GM18870 (cell line): ENCODE results near the gene FKRP.

Source experiments
- ATAC-seq: cut with Tn5 transposase; IDR thresholded peaks from one replicate; pipeline ENCODE4 v1.9.1; 2021; ENCODE audit warnings: moderate library complexity; ENCODE audit not compliant: unreplicated experiment

FKRP gene

DNA sequence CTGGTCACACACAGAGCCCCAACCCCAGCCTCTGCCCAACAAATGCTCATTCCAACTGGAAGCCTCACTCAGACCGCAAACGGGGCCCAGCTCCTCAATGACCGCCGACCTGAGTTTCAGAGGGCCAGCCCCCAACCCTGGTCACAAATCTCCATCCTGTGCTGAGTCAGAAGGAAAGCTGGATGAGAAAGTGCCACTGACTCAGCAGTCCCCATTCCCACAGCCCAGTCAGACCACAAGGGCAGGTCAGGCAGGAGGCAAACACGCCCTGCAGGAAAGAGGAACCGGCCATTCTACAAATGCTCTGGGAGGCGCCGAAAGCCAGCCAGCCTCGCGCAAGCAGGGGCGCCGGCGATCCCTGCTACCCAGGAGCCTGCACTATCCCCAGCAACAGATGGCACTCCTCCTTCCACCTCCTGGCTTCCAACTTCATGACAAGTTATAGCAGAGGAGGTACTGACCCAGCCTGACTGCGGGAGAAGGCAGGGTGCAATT, 14.8 kb upstream of the FKRP start:
- ATAC-seq = no peak

DNA sequence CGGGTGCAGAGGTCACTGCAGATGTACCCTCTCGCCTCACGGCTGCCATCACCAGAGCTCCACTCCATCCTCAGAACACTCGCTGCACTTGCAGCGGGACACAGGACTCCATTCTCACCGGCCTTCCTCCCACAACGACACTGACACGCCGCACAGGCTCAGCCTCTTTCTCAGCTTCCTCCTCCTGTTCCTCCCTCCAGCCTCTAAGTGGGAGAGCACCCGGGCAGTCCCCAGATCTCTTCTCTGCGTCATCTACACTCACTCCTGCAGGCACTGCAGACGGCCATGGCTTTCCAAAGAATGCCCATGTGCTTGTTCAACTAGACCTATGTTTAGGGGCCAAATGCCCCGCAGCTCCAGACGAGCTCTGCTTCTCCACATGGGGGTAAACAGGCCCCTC, 14.3 kb upstream of the FKRP start:
- ATAC-seq = no peak

DNA sequence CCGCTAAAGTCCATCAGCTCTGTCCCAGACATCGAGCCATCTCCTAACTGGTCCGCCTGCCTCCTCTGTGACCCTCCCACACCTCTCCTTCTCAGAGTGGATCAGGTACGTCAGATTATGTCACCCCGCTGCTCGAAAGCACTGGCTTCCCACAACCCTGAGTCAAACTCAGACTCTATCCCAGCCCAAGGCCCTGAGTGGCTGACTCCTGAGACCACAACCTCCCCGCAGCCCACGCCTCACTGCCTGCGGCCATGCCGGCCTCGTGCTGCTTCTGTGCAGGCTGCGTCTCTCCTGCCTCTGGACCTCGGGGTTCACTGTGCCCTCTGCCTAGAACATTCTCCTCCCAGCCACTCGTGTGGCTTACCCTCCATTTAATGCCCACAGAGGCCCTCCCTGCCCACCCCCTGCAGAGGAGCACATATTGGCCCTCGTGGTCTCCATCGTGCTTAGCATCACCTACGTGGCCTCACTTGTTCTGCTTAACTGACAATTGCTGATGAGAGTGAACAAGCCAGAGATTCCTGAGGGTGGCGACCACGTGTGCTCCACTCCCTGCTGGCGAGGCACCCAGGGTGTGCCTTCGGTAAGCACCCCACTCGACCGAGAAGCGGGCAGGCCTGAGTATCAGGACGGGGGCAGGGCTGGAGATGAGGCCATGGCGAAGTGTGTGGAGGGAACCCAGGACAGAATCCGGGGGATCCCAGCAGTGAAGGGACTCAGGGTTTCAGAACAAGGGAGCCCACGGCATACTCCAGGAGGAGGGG, 13.5 kb upstream of the FKRP start:
- no peak for ATAC-seq

DNA sequence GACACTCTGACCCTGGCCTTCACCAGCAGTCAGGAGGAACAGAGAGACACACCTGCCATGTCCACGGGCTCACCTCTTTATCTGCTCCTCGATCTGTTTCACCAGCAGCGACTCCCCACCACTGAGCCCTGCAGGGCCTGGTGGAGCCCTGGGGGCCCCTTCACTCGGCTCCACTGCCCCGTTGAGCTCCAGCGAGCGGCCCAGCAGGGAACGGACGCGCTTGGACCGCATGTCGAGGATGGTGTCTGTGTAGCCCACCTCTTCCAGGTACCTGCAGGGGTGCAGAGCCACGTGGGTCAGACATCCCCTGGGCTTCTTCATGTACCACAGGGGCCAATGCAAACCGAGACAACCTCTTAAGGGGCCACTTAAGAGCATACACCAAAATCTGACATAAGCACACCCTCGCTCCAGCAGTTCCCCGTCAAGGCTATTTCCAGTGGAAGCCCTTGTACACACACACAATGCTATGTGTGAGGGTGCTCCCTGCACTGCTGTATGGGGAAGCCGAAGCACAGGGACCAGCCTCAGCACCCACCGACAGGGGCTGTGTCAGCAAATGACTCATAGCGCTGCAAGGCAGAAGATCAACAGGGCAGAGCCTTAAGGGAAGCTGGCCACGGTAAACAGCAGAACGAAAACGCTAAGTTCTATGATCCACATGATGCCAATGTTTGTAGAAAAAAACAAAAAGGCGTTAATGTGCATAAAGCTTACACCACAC, 12.7 kb upstream of the FKRP start:
- ATAC-seq = no peak

DNA sequence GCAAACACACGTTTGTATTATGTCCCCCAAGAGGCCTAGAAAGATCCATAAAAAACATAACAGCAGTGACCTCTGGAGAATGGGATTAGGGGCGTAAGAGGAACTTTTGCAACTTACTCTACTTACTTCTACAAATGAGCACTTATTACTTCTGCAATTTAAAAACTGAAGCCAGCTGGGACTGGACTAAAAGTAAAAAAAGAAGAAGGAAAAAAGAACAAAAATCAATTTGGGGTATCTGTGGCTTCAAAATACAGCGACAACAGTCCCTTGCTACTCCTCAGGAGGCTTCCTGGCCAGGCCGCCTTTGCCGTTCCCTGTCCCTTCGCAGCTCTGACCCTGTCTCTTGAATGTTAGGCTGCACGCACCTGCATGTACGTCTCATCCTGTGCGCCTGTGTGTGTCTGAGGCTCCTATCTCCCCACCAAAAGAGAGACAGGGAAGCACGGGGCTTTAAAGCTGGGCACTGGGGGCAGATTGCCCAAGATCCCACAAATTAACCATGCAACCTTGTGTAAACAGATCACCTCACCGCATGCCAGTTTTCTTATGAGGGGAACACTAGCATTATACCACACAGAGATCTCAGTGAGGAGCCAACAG, 12.1 kb upstream of the FKRP start:
- ATAC-seq = no peak

- no peak for ATAC-seq
These were observed 9.1 kb upstream of the FKRP start for GRCh38 chr19:46736531-46737297.

GRCh38 chr19:46737298-46737654, 8.6 kb upstream of the FKRP start:
- no peak for ATAC-seq

GRCh38 chr19:46737761-46738171, 8.1 kb upstream of the FKRP start:
- no peak for ATAC-seq

GRCh38 chr19:46739290-46739771, 6.5 kb upstream of the FKRP start:
- ATAC-seq = no peak

GRCh38 chr19:46741447-46741846, 4.4 kb upstream of the FKRP start:
- ATAC-seq = no peak

GRCh38 chr19:46742926-46743480, 2.9 kb upstream of the FKRP start:
- ATAC-seq = no peak

- ATAC-seq = no peak
These were observed 1.7 kb upstream of the FKRP start for GRCh38 chr19:46744005-46744691.

- ATAC-seq = no peak
These were observed 827 bp upstream of the FKRP start for GRCh38 chr19:46745030-46745429.

DNA sequence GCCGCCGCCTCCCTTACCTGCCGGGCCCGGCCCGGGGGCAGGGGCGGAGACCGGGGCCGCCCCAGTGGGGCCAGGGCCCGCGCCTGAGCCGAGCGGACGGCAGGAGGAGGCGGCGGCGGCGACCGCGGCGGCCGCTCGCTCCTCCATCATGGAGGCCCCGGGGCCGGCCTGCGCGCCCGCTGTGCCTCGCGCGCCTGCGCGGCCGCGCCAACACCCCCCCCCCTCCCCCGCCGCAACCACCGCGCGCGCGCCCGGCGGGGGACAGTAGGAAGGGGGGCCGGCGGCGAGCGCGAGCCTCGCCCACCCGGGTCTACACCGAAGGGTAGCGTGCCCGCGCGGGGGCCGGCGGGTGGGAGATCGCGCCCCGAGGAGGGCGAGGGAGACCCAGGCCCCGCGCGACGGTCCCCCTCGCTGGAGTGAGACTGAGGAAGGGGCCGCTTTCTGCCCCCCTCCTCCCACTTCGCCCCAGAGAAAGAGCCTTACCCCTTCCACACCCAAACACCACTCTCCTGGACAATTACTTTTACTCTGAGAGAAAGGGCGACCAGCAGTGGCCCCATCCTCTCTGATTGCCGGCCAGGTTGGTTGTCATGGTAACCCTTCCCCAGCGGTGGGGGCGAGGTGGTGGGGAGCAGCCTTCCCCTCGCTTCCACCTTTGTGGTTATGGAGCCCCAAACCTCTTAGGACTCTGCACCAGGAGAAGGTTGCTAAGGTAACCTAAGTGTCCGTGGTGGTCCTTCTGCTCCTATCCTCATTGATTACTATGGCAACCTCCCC, 612 bp downstream of the FKRP start, which contains the start of gene STRN4:
Gene STRN4, minus strand, starts transcription at position 170 of the 777 bp plus-strand sequence. Its CDS starts 20 bp downstream, at position 150.
- ATAC-seq = no peak

DNA sequence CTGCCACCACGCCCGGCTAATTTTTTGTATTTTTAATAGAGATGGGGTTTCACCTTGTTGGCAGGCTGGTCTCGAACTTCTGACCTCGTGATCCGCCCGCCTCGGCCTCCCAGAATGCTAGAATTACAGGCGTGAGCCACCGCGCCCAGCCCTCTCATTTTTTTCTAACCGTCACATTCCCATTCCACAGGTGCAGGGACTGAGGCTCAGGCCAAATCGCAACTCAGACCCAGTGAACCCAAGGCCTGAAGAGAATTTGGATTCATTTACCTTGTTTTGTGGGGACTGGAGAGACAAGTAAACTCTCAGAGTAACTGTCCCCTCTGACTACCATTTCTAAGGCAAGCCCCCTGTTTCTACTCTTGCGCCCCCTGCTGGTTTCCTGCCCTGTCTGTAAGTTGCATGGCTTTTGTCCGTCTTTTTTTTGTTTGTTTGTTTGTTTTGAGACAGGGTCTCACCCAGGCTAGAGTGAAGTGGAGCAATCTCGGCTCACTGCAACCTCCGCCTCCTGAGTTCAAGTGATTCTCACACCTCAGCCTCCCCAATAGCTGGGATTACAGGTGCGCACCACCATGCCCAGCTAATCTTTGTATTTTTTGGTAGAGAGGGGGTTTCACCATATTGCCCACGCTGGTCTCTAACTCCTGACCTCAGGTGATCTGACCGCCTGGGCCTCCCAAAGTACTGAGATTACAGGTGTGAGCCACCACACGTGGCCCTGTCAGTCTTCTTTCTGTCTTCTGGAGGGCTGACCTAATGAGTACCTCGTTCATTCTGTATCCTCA, 2.7 kb downstream of the FKRP start:
- ATAC-seq = no peak

DNA sequence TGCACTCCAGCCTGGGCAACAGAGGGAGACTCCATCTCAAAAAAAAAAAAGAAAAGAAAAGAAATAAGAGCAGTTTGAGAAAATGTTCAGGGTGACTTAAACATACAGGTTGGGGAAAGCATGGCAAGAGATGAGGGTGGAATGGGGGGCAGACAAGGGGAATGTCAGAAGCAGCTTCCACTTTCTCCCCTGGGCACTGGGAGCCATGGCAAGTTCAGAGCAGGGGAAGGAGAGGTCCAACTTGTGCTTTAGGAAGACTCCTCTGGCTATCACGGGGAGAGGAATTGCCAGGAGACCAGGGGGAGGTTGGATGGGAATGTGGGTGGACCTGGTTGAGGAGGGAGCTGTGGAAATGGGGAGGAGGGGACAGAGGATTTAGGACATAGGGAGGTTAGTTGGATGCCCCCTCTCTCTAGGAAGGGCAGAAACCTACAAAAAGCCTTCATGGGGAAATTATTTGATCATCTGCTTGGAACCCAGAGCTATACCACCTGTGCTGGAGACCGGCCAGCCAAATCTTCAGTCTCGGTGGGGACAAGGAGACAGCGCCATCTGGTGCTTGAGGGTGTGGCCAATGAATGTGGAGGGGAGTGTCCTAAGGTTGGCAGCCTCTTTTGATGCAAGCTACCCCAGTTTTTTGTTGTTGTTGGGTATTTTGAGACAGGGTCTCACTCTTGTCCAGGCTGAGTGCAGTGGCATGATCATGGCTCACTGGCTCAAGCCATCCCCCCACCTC, 7.7 kb downstream of the FKRP start:
- no peak for ATAC-seq

DNA sequence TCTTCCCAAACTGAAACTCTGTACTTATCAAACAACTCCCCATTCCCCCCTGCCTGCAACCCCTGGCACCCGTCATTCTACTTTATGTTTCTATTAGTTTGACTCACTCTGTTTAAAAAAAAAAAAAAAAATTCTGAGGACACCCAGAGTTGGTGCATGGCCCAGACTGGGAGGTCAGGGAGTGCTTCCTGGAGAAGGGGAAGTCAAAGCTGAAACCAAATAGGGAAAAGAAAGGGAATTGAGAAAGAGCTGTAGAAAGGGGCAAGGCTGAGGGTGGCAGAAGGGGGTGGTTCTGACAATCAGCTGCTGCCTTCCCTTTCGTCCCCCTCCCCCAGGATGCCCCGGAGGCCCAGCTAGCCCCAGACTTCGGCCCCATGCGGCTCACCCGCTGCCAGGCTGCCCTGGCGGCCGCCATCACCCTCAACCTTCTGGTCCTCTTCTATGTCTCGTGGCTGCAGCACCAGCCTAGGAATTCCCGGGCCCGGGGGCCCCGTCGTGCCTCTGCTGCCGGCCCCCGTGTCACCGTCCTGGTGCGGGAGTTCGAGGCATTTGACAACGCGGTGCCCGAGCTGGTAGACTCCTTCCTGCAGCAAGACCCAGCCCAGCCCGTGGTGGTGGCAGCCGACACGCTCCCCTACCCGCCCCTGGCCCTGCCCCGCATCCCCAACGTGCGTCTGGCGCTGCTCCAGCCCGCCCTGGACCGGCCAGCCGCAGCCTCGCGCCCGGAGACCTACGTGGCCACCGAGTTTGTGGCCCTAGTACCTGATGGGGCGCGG, 9.4 kb downstream of the FKRP start:
- no peak for ATAC-seq
